Measurements from ENCODE around the gene CPT1B. TPM values are rescaled to one million over a fixed set of nuclear protein-coding genes. Genes with fewer than 3 reads are reported as not detected.

Gene CPT1B
- total RNA-seq, 1 donor from 2014 or later: 60.7 TPM

GRCh38 chr22:50571264-50572175 lies 6.7 kb downstream of the CPT1B start:
- no peak for DNase-seq (ENCODE audit: extremely low spot score, unreplicated experiment)
- Mint-ChIP-seq H3K27me3 (ENCODE audit: unreplicated experiment) (no peaks in the 10 kb centered on the region), H3K9me3 (ENCODE audit: unreplicated experiment) (no peaks in the 10 kb centered on the region), H3K4me3 (ENCODE audit: unreplicated experiment) (no peak overlapping the region), H3K4me1 (ENCODE audit: unreplicated experiment) (no peaks in the 10 kb centered on the region), H3K27ac (ENCODE audit: unreplicated experiment) (no peak overlapping the region), H3K36me3 (ENCODE audit: unreplicated experiment) (peaks cover 13% of the 10 kb centered on the region)
- TF ChIP-seq, protein P1, sequence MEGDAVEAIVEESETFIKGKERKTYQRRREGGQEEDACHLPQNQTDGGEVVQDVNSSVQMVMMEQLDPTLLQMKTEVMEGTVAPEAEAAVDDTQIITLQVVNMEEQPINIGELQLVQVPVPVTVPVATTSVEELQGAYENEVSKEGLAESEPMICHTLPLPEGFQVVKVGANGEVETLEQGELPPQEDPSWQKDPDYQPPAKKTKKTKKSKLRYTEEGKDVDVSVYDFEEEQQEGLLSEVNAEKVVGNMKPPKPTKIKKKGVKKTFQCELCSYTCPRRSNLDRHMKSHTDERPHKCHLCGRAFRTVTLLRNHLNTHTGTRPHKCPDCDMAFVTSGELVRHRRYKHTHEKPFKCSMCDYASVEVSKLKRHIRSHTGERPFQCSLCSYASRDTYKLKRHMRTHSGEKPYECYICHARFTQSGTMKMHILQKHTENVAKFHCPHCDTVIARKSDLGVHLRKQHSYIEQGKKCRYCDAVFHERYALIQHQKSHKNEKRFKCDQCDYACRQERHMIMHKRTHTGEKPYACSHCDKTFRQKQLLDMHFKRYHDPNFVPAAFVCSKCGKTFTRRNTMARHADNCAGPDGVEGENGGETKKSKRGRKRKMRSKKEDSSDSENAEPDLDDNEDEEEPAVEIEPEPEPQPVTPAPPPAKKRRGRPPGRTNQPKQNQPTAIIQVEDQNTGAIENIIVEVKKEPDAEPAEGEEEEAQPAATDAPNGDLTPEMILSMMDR (IDR thresholded peaks at IDR 0.05): no peak

DNA sequence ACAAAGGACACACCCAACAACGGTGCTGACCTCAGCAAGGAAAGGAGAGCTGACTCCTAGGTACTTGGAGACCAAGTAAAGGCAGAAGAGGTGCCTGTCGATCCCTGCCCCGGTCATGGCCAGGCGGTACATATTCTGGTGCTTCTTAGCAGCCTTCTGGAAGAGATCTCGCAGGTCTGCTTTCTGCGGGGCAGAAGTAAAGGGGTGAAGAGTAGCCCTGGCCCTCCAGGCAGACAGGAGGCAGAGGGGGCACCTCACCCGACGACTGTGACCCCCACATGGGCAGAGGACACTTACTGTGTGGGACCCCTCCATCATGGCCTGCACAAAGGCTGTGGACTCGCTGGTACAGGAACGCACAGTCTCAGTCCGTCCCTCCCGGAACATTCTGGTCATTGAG lies 7.4 kb downstream of the CPT1B start:
- Mint-ChIP-seq H3K4me1 (ENCODE audit: unreplicated experiment) (no peaks in the 10 kb centered on the region), H3K27ac (ENCODE audit: unreplicated experiment) (no peak overlapping the region), H3K27me3 (ENCODE audit: unreplicated experiment) (no peaks in the 10 kb centered on the region), H3K9me3 (ENCODE audit: unreplicated experiment) (no peaks in the 10 kb centered on the region), H3K36me3 (ENCODE audit: unreplicated experiment) (peaks cover 13% of the 10 kb centered on the region), H3K4me3 (ENCODE audit: unreplicated experiment) (no peak overlapping the region)
- no peak for DNase-seq (ENCODE audit: extremely low spot score, unreplicated experiment)
- TF ChIP-seq, protein P1 (IDR thresholded peaks at IDR 0.05): no peak

GRCh38 chr22:50569896-50570535 lies 8.2 kb downstream of the CPT1B start:
- H3K9me3 Mint-ChIP-seq (ENCODE audit: unreplicated experiment): no peaks in the 10 kb centered on the region
- no peak overlapping the region for H3K4me3 Mint-ChIP-seq (ENCODE audit: unreplicated experiment)
- H3K27ac Mint-ChIP-seq (ENCODE audit: unreplicated experiment): no peak overlapping the region

DNA sequence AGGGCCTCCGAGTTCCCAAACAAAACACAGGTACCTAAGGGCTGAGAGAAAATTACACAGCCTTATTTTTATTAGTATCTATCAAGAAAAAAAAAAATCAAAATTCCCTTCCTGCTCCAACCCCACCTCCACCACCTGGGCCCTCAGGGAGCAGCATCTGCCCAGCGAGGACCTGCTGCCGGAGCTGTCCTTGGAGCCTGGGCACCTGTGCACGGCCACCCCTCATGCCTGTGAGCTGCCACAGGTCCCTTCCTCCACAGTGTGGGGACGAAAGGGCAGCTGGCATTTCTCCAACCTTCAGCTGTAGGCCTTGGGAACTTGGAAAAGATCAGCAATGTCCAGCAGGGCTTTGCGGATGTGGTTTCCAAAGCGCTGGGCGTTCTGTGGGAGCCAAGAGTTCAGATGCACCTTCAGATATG lies 9.2 kb downstream of the CPT1B start:
- Mint-ChIP-seq H3K9me3 (ENCODE audit: unreplicated experiment) (no peaks in the 10 kb centered on the region), H3K36me3 (ENCODE audit: unreplicated experiment) (peaks cover 13% of the 10 kb centered on the region), H3K27ac (ENCODE audit: unreplicated experiment) (no peak overlapping the region), H3K4me3 (ENCODE audit: unreplicated experiment) (no peak overlapping the region), H3K4me1 (ENCODE audit: unreplicated experiment) (no peaks in the 10 kb centered on the region), H3K27me3 (ENCODE audit: unreplicated experiment) (no peaks in the 10 kb centered on the region)
- TF ChIP-seq, protein P1 (IDR thresholded peaks at IDR 0.05): no peak
- DNase-seq (ENCODE audit: extremely low spot score, unreplicated experiment): no peak

More at GRCh38 chr22:50569896-50570535, 8.2 kb downstream of the CPT1B start:
- TF ChIP-seq, protein P1 (IDR thresholded peaks at IDR 0.05): no peak
- H3K4me1 Mint-ChIP-seq (ENCODE audit: unreplicated experiment): no peaks in the 10 kb centered on the region
- H3K36me3 Mint-ChIP-seq (ENCODE audit: unreplicated experiment): peaks cover 13% of the 10 kb centered on the region
- DNase-seq (ENCODE audit: extremely low spot score, unreplicated experiment): no peak
- no peaks in the 10 kb centered on the region for H3K27me3 Mint-ChIP-seq (ENCODE audit: unreplicated experiment)

DNA sequence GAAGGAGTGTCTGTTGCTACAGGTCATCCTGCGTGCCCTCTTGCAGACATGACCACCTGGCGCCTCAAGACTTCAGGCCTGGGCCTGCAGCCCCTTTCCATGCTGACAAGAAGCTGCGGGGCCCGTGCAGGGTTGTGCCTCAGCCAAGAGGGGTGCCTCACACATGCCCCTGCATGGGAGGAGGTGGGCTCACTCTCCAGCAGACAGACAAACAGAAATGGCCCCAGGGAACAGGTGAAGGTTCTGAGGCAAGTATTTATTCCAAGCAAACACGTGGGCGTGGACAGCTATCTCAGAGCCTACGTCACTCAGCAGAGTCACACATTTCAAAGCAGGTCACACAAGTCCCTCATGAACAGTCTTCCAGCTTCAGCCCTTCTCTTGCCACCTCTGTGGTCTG lies 9.6 kb downstream of the CPT1B start:
- peaks cover 3% of the 10 kb centered on the region for H3K4me1 Mint-ChIP-seq (ENCODE audit: unreplicated experiment)
- no peaks in the 10 kb centered on the region for H3K27me3 Mint-ChIP-seq (ENCODE audit: unreplicated experiment)
- H3K9me3 Mint-ChIP-seq (ENCODE audit: unreplicated experiment): no peaks in the 10 kb centered on the region
- no peak overlapping the region for H3K27ac Mint-ChIP-seq (ENCODE audit: unreplicated experiment)
- TF ChIP-seq, protein P1 (IDR thresholded peaks at IDR 0.05): no peak
- DNase-seq (ENCODE audit: extremely low spot score, unreplicated experiment): no peak
- no peak overlapping the region for H3K4me3 Mint-ChIP-seq (ENCODE audit: unreplicated experiment)
- peaks cover 13% of the 10 kb centered on the region for H3K36me3 Mint-ChIP-seq (ENCODE audit: unreplicated experiment)

Measured in osteocyte (in vitro differentiated cells).